Measurements from ENCODE around the gene ICAM3.

The ICAM3 gene

GRCh38 chr19:10292789-10293636 lies 46.4 kb downstream of the ICAM3 start:
- Mint-ChIP-seq H3K36me3 (no peaks in the 10 kb centered on the region), H3K27ac (no peak overlapping the region), H3K9me3 (ENCODE audit: low read depth) (no peaks in the 10 kb centered on the region), H3K4me3 (peak overlapping the region; percentile 77), H3K27me3 (peaks cover 11% of the 10 kb centered on the region), H3K4me1 (ENCODE audit: low read depth) (peaks cover 48% of the 10 kb centered on the region)

GRCh38 chr19:10292206-10292788 lies 47.1 kb downstream of the ICAM3 start:
- Mint-ChIP-seq H3K9me3 (ENCODE audit: low read depth) (no peaks in the 10 kb centered on the region), H3K27ac (no peak overlapping the region), H3K4me1 (ENCODE audit: low read depth) (peaks cover 51% of the 10 kb centered on the region), H3K36me3 (no peaks in the 10 kb centered on the region), H3K27me3 (peaks cover 13% of the 10 kb centered on the region), H3K4me3 (peak overlapping the region; percentile 77)

GRCh38 chr19:10291554-10292205 lies 47.7 kb downstream of the ICAM3 start:
- H3K9me3 Mint-ChIP-seq (ENCODE audit: low read depth) = no peaks in the 10 kb centered on the region
- peaks cover 50% of the 10 kb centered on the region for H3K4me1 Mint-ChIP-seq (ENCODE audit: low read depth)
- no peaks in the 10 kb centered on the region for H3K36me3 Mint-ChIP-seq
- H3K4me3 Mint-ChIP-seq = peak overlapping the region; percentile 77
- H3K27me3 Mint-ChIP-seq = peaks cover 12% of the 10 kb centered on the region
- no peak overlapping the region for H3K27ac Mint-ChIP-seq

- Mint-ChIP-seq H3K27me3 (peaks cover 11% of the 10 kb centered on the region), H3K4me1 (ENCODE audit: low read depth) (peaks cover 55% of the 10 kb centered on the region), H3K4me3 (peak overlapping the region; percentile 77), H3K9me3 (ENCODE audit: low read depth) (no peaks in the 10 kb centered on the region), H3K27ac (peak overlapping the region; percentile 22), H3K36me3 (no peaks in the 10 kb centered on the region)
Measured at GRCh38 chr19:10290876-10291553, 48.4 kb downstream of the ICAM3 start.

GRCh38 chr19:10290357-10290875 lies 49.0 kb downstream of the ICAM3 start:
- peak overlapping the region; percentile 22 for H3K27ac Mint-ChIP-seq
- H3K4me3 Mint-ChIP-seq = peak overlapping the region; percentile 77
- peaks cover 49% of the 10 kb centered on the region for H3K4me1 Mint-ChIP-seq (ENCODE audit: low read depth)
- peaks cover 8% of the 10 kb centered on the region for H3K27me3 Mint-ChIP-seq
- peaks cover 3% of the 10 kb centered on the region for H3K36me3 Mint-ChIP-seq
- no peaks in the 10 kb centered on the region for H3K9me3 Mint-ChIP-seq (ENCODE audit: low read depth)

- Mint-ChIP-seq H3K4me1 (ENCODE audit: low read depth) (peaks cover 49% of the 10 kb centered on the region), H3K36me3 (peaks cover 8% of the 10 kb centered on the region), H3K9me3 (ENCODE audit: low read depth) (no peaks in the 10 kb centered on the region), H3K27ac (peak within 1 kb of the TSS; percentile 50), H3K27me3 (peaks cover 8% of the 10 kb centered on the region), H3K4me3 (peak within 1 kb of the TSS; percentile 77)
Measured at GRCh38 chr19:10289836-10290356, 49.5 kb downstream of the ICAM3 start, which contains the start of gene ICAM5. ICAM5 (plus strand) TSS chr19:10289952; CDS start chr19:10290044, 92 bp downstream.

GRCh38 chr19:10289167-10289835 lies 50.1 kb downstream of the ICAM3 start:
- Mint-ChIP-seq H3K4me3 (peak overlapping the region; percentile 77), H3K27ac (peak overlapping the region; percentile 50), H3K9me3 (ENCODE audit: low read depth) (no peaks in the 10 kb centered on the region), H3K36me3 (peaks cover 8% of the 10 kb centered on the region), H3K27me3 (peaks cover 8% of the 10 kb centered on the region), H3K4me1 (ENCODE audit: low read depth) (peaks cover 46% of the 10 kb centered on the region)

- peaks cover 8% of the 10 kb centered on the region for H3K27me3 Mint-ChIP-seq
- peaks cover 8% of the 10 kb centered on the region for H3K36me3 Mint-ChIP-seq
- peak overlapping the region; percentile 77 for H3K4me3 Mint-ChIP-seq
- peak overlapping the region; percentile 50 for H3K27ac Mint-ChIP-seq
- no peaks in the 10 kb centered on the region for H3K9me3 Mint-ChIP-seq (ENCODE audit: low read depth)
- peaks cover 46% of the 10 kb centered on the region for H3K4me1 Mint-ChIP-seq (ENCODE audit: low read depth)
Measured at GRCh38 chr19:10288662-10289166, 50.7 kb downstream of the ICAM3 start.

- no peaks in the 10 kb centered on the region for H3K9me3 Mint-ChIP-seq (ENCODE audit: low read depth)
- H3K4me3 Mint-ChIP-seq = peak within 1 kb of the TSS; percentile 48
- H3K4me1 Mint-ChIP-seq (ENCODE audit: low read depth) = peaks cover 35% of the 10 kb centered on the region
- no peak within 1 kb of the TSS for H3K27ac Mint-ChIP-seq
- H3K27me3 Mint-ChIP-seq = peaks cover 4% of the 10 kb centered on the region
- peaks cover 8% of the 10 kb centered on the region for H3K36me3 Mint-ChIP-seq
Measured at GRCh38 chr19:10286803-10287737, 52.4 kb downstream of the ICAM3 start, which contains the start of gene ICAM4. ICAM4 (plus strand) TSS chr19:10286955; CDS start chr19:10287013, 58 bp downstream.

- H3K27me3 Mint-ChIP-seq = peaks cover 2% of the 10 kb centered on the region
- H3K36me3 Mint-ChIP-seq = peaks cover 8% of the 10 kb centered on the region
- H3K4me3 Mint-ChIP-seq = no peak overlapping the region
- peaks cover 23% of the 10 kb centered on the region for H3K4me1 Mint-ChIP-seq (ENCODE audit: low read depth)
- no peak overlapping the region for H3K27ac Mint-ChIP-seq
- no peaks in the 10 kb centered on the region for H3K9me3 Mint-ChIP-seq (ENCODE audit: low read depth)
Measured at GRCh38 chr19:10285393-10285792, 54.0 kb downstream of the ICAM3 start.

- Mint-ChIP-seq H3K4me1 (ENCODE audit: low read depth) (peaks cover 21% of the 10 kb centered on the region), H3K36me3 (peaks cover 8% of the 10 kb centered on the region), H3K4me3 (no peak overlapping the region), H3K27ac (no peak overlapping the region), H3K27me3 (peaks cover 2% of the 10 kb centered on the region), H3K9me3 (ENCODE audit: low read depth) (no peaks in the 10 kb centered on the region)
Measured at GRCh38 chr19:10284960-10285278, 54.5 kb downstream of the ICAM3 start.

GRCh38 chr19:10284065-10284959 lies 55.1 kb downstream of the ICAM3 start:
- Mint-ChIP-seq H3K4me1 (ENCODE audit: low read depth) (peaks cover 23% of the 10 kb centered on the region), H3K36me3 (peaks cover 8% of the 10 kb centered on the region), H3K27ac (no peak overlapping the region), H3K9me3 (ENCODE audit: low read depth) (no peaks in the 10 kb centered on the region), H3K27me3 (peaks cover 2% of the 10 kb centered on the region), H3K4me3 (no peak overlapping the region)

Data from activated naive CD8-positive, alpha-beta T cell (primary cell).